GM12878 (cell line): ENCODE data around the gene CHMP4B. TPM values are rescaled to one million over a fixed set of nuclear protein-coding genes. Genes with fewer than 3 reads are reported as not detected.

Experiments
- ATAC-seq: fragments of 200-7000 bp; cut with Tn5 transposase; 3 replicates; pipeline ENCODE4 v1.9.1; 2020; ENCODE audit warnings: mild to moderate bottlenecking, moderate library complexity
- BruUV-seq: library from RNA; stranded (reverse); fragments of 400-500 nt; replicated peaks from 2 replicates; lab custom pipeline; 2021; lab: Mats Ljungman, UMichigan
- CTCF ChIA-PET: fragments of 300-600 bp; sonication (Branson Sonifier 250); formaldehyde crosslinking; extraction: SDS; loops from one replicate; lab custom pipeline; 2021; ENCODE audit warnings: inconsistent platforms; lab: Yijun Ruan, JAX
- POLR2A ChIA-PET: fragments of 350-600 bp; formaldehyde crosslinking; extraction: SDS; loops from one replicate; lab custom pipeline; 2021; ENCODE audit warnings: inconsistent platforms; lab: Charles Lee
- RAD21 ChIA-PET: fragments of 300-600 bp; sonication (Branson Sonifier 250); formaldehyde crosslinking; loops from one replicate; lab custom pipeline; 2023; ENCODE audit warnings: antibody characterized with exemption; ENCODE audit not compliant: unreplicated experiment; lab: Charles Lee
- SMC1A ChIA-PET: fragments of 300-600 bp; sonication (Branson Sonifier 250); formaldehyde crosslinking; loops from one replicate; lab custom pipeline; 2023; ENCODE audit not compliant: unreplicated experiment, uncharacterized antibody; lab: Charles Lee
- DNase-seq: peaks from one replicate; pipeline ENCODE4 v3.0.0-alpha.2; 2011; ENCODE audit warnings: low read depth, low spot score
- FAIRE-seq: peaks from 3 replicates; lab custom pipeline; 2011; peaks lifted over from hg19 to GRCh38; lab: Jason Lieb, UNC
- H2AFZ ChIP-seq: 2 replicates; pipeline ENCODE4 v1.6.0; 2011; ENCODE audit warnings: low read depth, low read length, control low read depth; ENCODE audit not compliant: control insufficient read depth
- H3K27ac ChIP-seq: 2 replicates; pipeline ENCODE4 v1.5.1; 2011; ENCODE audit warnings: control low read depth; ENCODE audit not compliant: control insufficient read depth, insufficient read depth
- H3K27me3 ChIP-seq, 2 experiments: replicated peaks in 1 of 2; 2 replicates each; pipeline versions ENCODE4 v1.6.0 to v1.6.1; 2011; ENCODE audit warnings: low read length in 1 of 2; ENCODE audit not compliant: control insufficient read depth in 2 of 2, insufficient read depth in 2 of 2
- H3K36me3 ChIP-seq, 2 experiments: 2 replicates each; pipeline ENCODE4 v1.5.1; 2011; ENCODE audit warnings: low read length in 1 of 2; ENCODE audit not compliant: control insufficient read depth in 2 of 2, insufficient read depth in 2 of 2
- H3K4me1 ChIP-seq: 2 replicates; pipeline ENCODE4 v1.6.1; 2011; ENCODE audit warnings: mild to moderate bottlenecking, low read length, moderate library complexity, mixed read lengths; ENCODE audit not compliant: control insufficient read depth, insufficient read depth
- H3K4me2 ChIP-seq: 2 replicates; pipeline ENCODE4 v1.6.0; 2011; ENCODE audit warnings: control low read depth; ENCODE audit not compliant: control insufficient read depth, insufficient read depth
- H3K4me3 ChIP-seq: fragments of 200-600 bp; sonication (generic); 2 replicates; pipeline ENCODE4 v1.5.1; 2016
- H3K79me2 ChIP-seq: 2 replicates; pipeline ENCODE4 v1.6.0; 2011; ENCODE audit warnings: low read length; ENCODE audit not compliant: control insufficient read depth, insufficient read depth
- H3K9ac ChIP-seq: 2 replicates; pipeline ENCODE4 v1.8.0; 2011; ENCODE audit warnings: low read length, control low read depth, mixed read lengths; ENCODE audit not compliant: control insufficient read depth, insufficient read depth
- H3K9me3 ChIP-seq: replicated peaks from 3 replicates; pipeline ENCODE4 v1.5.1; 2011; ENCODE audit warnings: mild to moderate bottlenecking, low read length; ENCODE audit not compliant: control insufficient read depth, insufficient read depth
- H4K20me1 ChIP-seq: 2 replicates; pipeline ENCODE4 v1.6.0; 2011; ENCODE audit not compliant: control insufficient read depth, insufficient read depth
- BCLAF1 ChIP-seq: fragments of 450-650 bp; IDR thresholded peaks from 2 replicates; pipeline ENCODE4 v1.6.1; 2017; ENCODE audit warnings: antibody characterized with exemption, mild to moderate bottlenecking, moderate library complexity
- JUNB ChIP-seq: IDR thresholded peaks from 2 replicates; pipeline ENCODE4 v1.6.1; 2016; ENCODE audit warnings: antibody characterized with exemption, mild to moderate bottlenecking
- MEF2B ChIP-seq: fragments of 450-650 bp; IDR thresholded peaks from 2 replicates; pipeline ENCODE4 v1.6.1; 2018; ENCODE audit warnings: mild to moderate bottlenecking, moderate library complexity; ENCODE audit not compliant: partially characterized antibody, poor library complexity, severe bottlenecking
- MTA3 ChIP-seq: IDR thresholded peaks from 2 replicates; pipeline ENCODE4 v1.6.1; 2012; ENCODE audit warnings: low read length, inconsistent platforms, borderline replicate concordance
- NR2C2 ChIP-seq: IDR thresholded peaks from 2 replicates; pipeline ENCODE4 v1.6.1; 2011; ENCODE audit warnings: borderline replicate concordance, low read depth; ENCODE audit not compliant: control insufficient read depth, insufficient read length
- PKNOX1 ChIP-seq: fragments of 450-650 bp; IDR thresholded peaks from 2 replicates; pipeline ENCODE4 v1.6.1; 2016; ENCODE audit warnings: mild to moderate bottlenecking
- POLR2AphosphoS2 ChIP-seq: IDR thresholded peaks from 2 replicates; pipeline ENCODE4 v1.6.1; 2011; ENCODE audit warnings: low read depth, mild to moderate bottlenecking, low read length, improper control_type of control experiment, moderate library complexity
- TARDBP ChIP-seq: IDR thresholded peaks from 2 replicates; pipeline ENCODE4 v1.6.1; 2016; ENCODE audit warnings: borderline replicate concordance
- WGBS: methylation state at CpG from one replicate; pipeline ENCODE4 v1.1.6; 2016; ENCODE audit warnings: low lambda C conversion rate; ENCODE audit not compliant: insufficient replicate concordance, insufficient coverage; ENCODE audit errors: missing lambda C conversion rate; 5-methylcytosine and 5-hydroxymethylcytosine counted together
- in situ Hi-C: fragments of 300-500 bp; cut with MboI; formaldehyde crosslinking; loops from 9 replicates; pipeline ENCODE4 v1.14.3; 2018; ENCODE audit warnings: mixed read lengths
- intact Hi-C: fragments of 100-400 bp; cut with micrococcal nuclease; formaldehyde crosslinking; loops from one replicate; pipeline ENCODE4 v1.14.2; 2022; ENCODE audit not compliant: unreplicated experiment
- polyA plus RNA-seq, 11 experiments: library from polyadenylated mRNA; depleted of rRNA in 4 of 11; unstranded in 6 of 11; stranded (reverse) in 5 of 11; fragments of >200 nt; fragmentation: Nextera tagmentation in 4 of 11; fragmentation: Illumina TruSeq in 1 of 11; extraction: Ambion mirVana in 4 of 11; extraction: Trizol in 1 of 11; gene quantifications; 1 replicate in 1 of 11; 2 replicates in 10 of 11; pipeline versions ENCODE4 v1.2.1 to v1.2.3, GENCODE V29; 2011 to 2016; ENCODE audit warnings: inconsistent platforms in 2 of 11, missing spikeins in 2 of 11, low read depth in 1 of 11
- total RNA-seq, 4 experiments: library from RNA; depleted of rRNA in 3 of 4; stranded (reverse); fragments of >200 nt in 3 of 4; fragmentation: Illumina TruSeq in 1 of 4; extraction: Trizol in 1 of 4; gene quantifications; 2 replicates each; pipeline versions ENCODE4 v1.2.1 to v1.2.3, GENCODE V29; 2013 to 2021
- TF ChIP-seq, protein P1 (sequence below): fragments of 450-650 bp; IDR thresholded peaks from 2 replicates; pipeline ENCODE4 v1.6.1; 2017; ENCODE audit warnings: mild to moderate bottlenecking
- TF ChIP-seq, protein P2 (sequence below): IDR thresholded peaks from 2 replicates; pipeline ENCODE4 v1.6.1; 2011; ENCODE audit warnings: borderline replicate concordance, low read depth, mild to moderate bottlenecking, moderate library complexity, mixed read lengths, low read length; ENCODE audit not compliant: insufficient read depth; ENCODE audit errors: extremely low read length
- TF ChIP-seq, protein P3 (sequence below): fragments of 450-650 bp; IDR thresholded peaks from 2 replicates; pipeline ENCODE4 v1.6.1; 2016; ENCODE audit warnings: mild to moderate bottlenecking, moderate library complexity, borderline replicate concordance

The CHMP4B gene
- total and polyA plus RNA-seq, 10 of the 15 experiments (the other 5 are each of a cell fraction or from before 2014, with no cell fraction given) = 4.2 to 118 (median 49.6) TPM

DNA sequence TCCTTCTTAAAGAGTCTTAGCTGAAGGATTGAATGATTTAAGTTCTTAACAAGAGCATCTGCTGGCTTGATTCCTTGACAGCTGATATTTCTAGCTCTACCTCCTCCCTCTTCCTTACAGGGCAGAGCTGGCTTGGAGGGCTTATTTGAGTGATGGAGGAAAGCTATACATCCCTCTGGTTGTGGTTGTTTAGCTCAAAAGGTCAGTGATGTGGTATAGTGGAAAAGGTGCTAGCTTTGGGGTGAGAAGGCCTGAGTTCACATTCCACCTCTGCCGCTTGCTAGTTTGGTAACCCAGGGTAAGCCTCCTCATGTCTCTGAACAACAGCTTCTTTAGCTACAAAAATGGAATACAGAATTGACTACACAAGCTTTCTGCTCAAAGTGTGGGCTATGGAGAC is 8.3 kb downstream of the CHMP4B start:
- intact Hi-C loops (no loop called here), in situ Hi-C loops (no loop called here)
- H3K4me1 ChIP-seq = peaks cover 10% of the 10 kb centered on the region
- no peak overlapping the region for H3K4me3 ChIP-seq
- no TSS peak for BruUV-seq
- H3K36me3 ChIP-seq = peaks cover 4 to 22% of the 10 kb centered on the region in 2 experiments
- H3K9me3 ChIP-seq = no peaks in the 10 kb centered on the region
- no peak for DNase-seq
- CTCF ChIA-PET = interaction anchor here (1.0 kb wide), 2 partner anchors 78 to 250 kb away, joined by 3 read pairs; no protein-coding TSS in a partner anchor
- POLR2A ChIA-PET = interaction anchor here (0.5 to 1.1 kb wide), 3 partner anchors 9 to 308 kb away, joined by 3 to 7 read pairs (median 6); partner anchors contain the start of gene CHMP4B
- ATAC-seq = no peak
- RAD21 ChIA-PET = interaction anchor here (0.5 to 1.1 kb wide), 3 partner anchors 8 to 102 kb away, joined by 3 read pairs; partner anchors contain the start of gene CHMP4B
- no peaks in the 10 kb centered on the region for H3K27me3 ChIP-seq
- FAIRE-seq = no peak
- peaks cover 4% of the 10 kb centered on the region; the same call in 1 of the 2 replicates for H4K20me1 ChIP-seq
- H3K4me2 ChIP-seq = 0 out of 2 replicates have a peak overlapping the region, but pooled peaks have one; percentile 22
- SMC1A ChIA-PET = interaction anchor here (1.0 to 1.9 kb wide), 5 partner anchors 8 to 39 kb away, joined by 3 to 9 read pairs (median 4); partner anchors contain the start of gene CHMP4B
- no peak overlapping the region for H3K27ac ChIP-seq
- no peak overlapping the region for H3K9ac ChIP-seq
- WGBS = 100% methylated on average over 1 of the region's 1 CpG
- no peak overlapping the region for H2AFZ ChIP-seq
- peaks cover 76% of the 10 kb centered on the region for H3K79me2 ChIP-seq
- no peak for TF ChIP-seq POLR2AphosphoS2
- no peak for TF ChIP-seq JUNB
- TF ChIP-seq NR2C2 = no peak
- TF ChIP-seq, protein P1, sequence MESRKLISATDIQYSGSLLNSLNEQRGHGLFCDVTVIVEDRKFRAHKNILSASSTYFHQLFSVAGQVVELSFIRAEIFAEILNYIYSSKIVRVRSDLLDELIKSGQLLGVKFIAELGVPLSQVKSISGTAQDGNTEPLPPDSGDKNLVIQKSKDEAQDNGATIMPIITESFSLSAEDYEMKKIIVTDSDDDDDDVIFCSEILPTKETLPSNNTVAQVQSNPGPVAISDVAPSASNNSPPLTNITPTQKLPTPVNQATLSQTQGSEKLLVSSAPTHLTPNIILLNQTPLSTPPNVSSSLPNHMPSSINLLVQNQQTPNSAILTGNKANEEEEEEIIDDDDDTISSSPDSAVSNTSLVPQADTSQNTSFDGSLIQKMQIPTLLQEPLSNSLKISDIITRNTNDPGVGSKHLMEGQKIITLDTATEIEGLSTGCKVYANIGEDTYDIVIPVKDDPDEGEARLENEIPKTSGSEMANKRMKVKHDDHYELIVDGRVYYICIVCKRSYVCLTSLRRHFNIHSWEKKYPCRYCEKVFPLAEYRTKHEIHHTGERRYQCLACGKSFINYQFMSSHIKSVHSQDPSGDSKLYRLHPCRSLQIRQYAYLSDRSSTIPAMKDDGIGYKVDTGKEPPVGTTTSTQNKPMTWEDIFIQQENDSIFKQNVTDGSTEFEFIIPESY = no peak
- TF ChIP-seq MEF2B = no peak
- TF ChIP-seq TARDBP = no peak
- TF ChIP-seq BCLAF1 = no peak
- no peak for TF ChIP-seq MTA3
- TF ChIP-seq PKNOX1 = no peak
- TF ChIP-seq, protein P2, sequence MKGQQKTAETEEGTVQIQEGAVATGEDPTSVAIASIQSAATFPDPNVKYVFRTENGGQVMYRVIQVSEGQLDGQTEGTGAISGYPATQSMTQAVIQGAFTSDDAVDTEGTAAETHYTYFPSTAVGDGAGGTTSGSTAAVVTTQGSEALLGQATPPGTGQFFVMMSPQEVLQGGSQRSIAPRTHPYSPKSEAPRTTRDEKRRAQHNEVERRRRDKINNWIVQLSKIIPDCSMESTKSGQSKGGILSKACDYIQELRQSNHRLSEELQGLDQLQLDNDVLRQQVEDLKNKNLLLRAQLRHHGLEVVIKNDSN = no peak
- TF ChIP-seq, protein P3, sequence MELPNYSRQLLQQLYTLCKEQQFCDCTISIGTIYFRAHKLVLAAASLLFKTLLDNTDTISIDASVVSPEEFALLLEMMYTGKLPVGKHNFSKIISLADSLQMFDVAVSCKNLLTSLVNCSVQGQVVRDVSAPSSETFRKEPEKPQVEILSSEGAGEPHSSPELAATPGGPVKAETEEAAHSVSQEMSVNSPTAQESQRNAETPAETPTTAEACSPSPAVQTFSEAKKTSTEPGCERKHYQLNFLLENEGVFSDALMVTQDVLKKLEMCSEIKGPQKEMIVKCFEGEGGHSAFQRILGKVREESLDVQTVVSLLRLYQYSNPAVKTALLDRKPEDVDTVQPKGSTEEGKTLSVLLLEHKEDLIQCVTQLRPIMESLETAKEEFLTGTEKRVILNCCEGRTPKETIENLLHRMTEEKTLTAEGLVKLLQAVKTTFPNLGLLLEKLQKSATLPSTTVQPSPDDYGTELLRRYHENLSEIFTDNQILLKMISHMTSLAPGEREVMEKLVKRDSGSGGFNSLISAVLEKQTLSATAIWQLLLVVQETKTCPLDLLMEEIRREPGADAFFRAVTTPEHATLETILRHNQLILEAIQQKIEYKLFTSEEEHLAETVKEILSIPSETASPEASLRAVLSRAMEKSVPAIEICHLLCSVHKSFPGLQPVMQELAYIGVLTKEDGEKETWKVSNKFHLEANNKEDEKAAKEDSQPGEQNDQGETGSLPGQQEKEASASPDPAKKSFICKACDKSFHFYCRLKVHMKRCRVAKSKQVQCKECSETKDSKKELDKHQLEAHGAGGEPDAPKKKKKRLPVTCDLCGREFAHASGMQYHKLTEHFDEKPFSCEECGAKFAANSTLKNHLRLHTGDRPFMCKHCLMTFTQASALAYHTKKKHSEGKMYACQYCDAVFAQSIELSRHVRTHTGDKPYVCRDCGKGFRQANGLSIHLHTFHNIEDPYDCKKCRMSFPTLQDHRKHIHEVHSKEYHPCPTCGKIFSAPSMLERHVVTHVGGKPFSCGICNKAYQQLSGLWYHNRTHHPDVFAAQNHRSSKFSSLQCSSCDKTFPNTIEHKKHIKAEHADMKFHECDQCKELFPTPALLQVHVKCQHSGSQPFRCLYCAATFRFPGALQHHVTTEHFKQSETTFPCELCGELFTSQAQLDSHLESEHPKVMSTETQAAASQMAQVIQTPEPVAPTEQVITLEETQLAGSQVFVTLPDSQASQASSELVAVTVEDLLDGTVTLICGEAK = no peak
